ENCODE data around the gene DLG2.

The DLG2 gene

GRCh38 chr11:84045146-84045545 is 1582.0 kb downstream of the DLG2 start:
- no peak overlapping the region for H3K27ac ChIP-seq
- TF ChIP-seq ZFX (IDR thresholded peaks at IDR 0.05; ENCODE audit: borderline replicate concordance) (no peak), CTCF (IDR thresholded peaks at IDR 0.05) (no peak)

GRCh38 chr11:84044706-84045105 is 1582.4 kb downstream of the DLG2 start:
- TF ChIP-seq ZFX (IDR thresholded peaks at IDR 0.05; ENCODE audit: borderline replicate concordance) (no peak), CTCF (IDR thresholded peaks at IDR 0.05) (no peak)
- no peak overlapping the region for H3K27ac ChIP-seq

- H3K27ac ChIP-seq, result no peak overlapping the region
- no peak for TF ChIP-seq ZFX (IDR thresholded peaks at IDR 0.05; ENCODE audit: borderline replicate concordance)
- no peak for TF ChIP-seq CTCF (IDR thresholded peaks at IDR 0.05)
These were observed 1590.4 kb downstream of the DLG2 start for GRCh38 chr11:84036664-84037194.

GRCh38 chr11:84035645-84036044 is 1591.5 kb downstream of the DLG2 start:
- TF ChIP-seq CTCF (IDR thresholded peaks at IDR 0.05) (no peak), ZFX (IDR thresholded peaks at IDR 0.05; ENCODE audit: borderline replicate concordance) (no peak)

GRCh38 chr11:84034484-84034883 is 1592.7 kb downstream of the DLG2 start:
- H3K27ac ChIP-seq, result no peak overlapping the region
- TF ChIP-seq CTCF (IDR thresholded peaks at IDR 0.05) (no peak), ZFX (IDR thresholded peaks at IDR 0.05; ENCODE audit: borderline replicate concordance) (no peak)

More at GRCh38 chr11:84035645-84036044, 1591.5 kb downstream of the DLG2 start:
- H3K27ac ChIP-seq, result no peak overlapping the region

- H3K27ac ChIP-seq, result no peak overlapping the region
- no peak for TF ChIP-seq CTCF (IDR thresholded peaks at IDR 0.05)
- no peak for TF ChIP-seq ZFX (IDR thresholded peaks at IDR 0.05; ENCODE audit: borderline replicate concordance)
These were observed 1602.9 kb downstream of the DLG2 start for GRCh38 chr11:84024266-84024665.

- TF ChIP-seq ZFX (IDR thresholded peaks at IDR 0.05; ENCODE audit: borderline replicate concordance) (no peak), CTCF (IDR thresholded peaks at IDR 0.05) (no peak)
- no peak overlapping the region for H3K27ac ChIP-seq
These were observed 1604.4 kb downstream of the DLG2 start for GRCh38 chr11:84022695-84023094.

All from 22Rv1 (cell line).